HS-27A (cell line): Measurements from ENCODE around the gene IDUA.
"Not testable (repeated sequence)": the region's sequence is repeated elsewhere in the genome, so short reads cannot be mapped to it uniquely, and the experiment has no call there.

Experiments
- DNase-seq: peaks from one replicate; pipeline ENCODE4 v3.0.0-alpha.2; 2012; ENCODE audit warnings: low read depth, missing footprints

The IDUA gene

GRCh38 chr4:987624-988513, 1.0 kb downstream of the IDUA start:
- DNase-seq = no peak

DNA sequence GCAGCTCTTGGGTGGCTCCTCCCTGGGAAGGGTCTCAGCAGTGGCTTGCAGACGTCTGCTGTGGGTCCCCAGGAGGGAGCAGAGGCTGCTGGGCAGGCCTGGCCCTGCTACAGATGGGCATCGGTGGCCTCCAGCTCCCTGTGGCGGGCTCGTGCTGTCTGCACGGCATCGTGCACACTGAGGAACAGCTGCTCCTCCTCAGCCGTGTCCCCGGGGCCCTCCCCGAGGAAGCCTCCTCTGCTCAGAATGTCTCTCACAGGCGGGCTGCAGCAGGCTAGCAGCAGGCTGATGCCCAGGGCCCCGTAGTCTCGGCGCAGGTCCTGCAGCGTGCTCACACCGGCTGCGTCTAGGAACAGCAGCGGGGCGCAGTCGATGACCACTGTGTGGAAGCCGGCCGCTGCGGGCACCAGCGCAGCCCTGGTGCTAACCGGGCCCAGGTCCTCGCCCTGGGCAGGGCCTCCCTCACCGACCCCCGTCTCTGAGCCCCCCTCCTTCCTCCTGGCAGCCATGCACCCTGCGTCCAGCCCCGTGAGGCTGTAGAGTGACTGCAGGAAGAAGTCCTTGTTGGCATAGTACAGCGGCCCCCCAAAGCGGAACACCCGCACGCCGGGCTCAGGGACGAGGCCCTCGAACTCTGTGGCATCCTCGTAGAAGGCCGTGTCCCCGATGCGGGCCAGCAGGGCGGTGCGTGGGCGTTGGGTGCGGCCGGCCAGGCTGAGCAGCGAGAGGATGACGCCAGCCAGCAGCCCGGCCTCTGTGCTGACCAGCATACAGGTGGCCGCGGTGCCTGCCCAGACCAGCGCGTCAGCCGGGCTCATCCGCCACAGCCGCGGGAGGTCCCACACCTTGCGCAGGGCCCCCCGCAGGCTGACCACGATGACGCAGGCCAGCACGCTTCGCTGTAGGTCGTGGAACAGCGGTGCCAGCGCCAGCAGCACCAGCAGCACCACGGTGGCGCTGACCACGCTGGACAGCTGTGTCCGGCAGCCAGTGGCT, 2.2 kb downstream of the IDUA start:
- DNase-seq = no peak

DNA sequence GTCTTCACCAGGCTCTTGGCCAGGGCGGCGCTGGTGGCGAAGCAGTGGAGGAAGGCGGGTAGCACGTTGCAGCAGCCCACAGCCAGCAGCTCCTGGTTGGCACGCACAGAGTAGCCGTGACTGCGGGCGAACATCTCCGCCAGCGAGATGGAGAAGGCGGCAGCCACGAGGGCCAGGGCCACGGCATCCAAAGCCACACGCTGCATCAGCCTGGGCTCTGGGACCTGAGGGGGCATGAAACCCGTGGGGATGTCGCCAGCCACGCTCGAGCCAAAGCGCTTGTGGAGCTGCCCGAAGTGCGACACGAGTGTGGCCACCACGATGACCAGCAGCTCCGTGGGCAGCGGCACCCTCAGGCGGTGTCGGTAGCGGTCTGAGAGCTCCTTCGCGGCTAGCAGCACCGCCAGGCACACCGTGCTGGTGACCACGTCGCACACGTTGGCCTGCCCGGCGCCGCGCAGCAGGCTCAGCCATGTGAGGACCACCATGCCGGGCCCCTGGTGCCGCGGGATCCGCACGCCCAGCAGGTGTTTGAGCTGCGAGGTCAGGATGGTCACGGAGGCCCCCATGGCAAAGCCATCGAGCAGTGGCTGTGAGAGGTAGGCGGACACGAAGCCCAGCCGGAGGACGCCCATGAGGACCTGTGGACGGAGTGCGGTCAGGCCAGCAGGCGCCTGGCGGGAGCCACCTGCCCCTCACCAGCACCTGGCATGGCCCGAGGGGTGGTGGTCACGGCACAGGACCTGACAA, 3.1 kb downstream of the IDUA start:
- no peak for DNase-seq

GRCh38 chr4:990746-991367, 4.0 kb downstream of the IDUA start:
- DNase-seq = no peak

GRCh38 chr4:991451-992296, 4.8 kb downstream of the IDUA start:
- no peak for DNase-seq

DNA sequence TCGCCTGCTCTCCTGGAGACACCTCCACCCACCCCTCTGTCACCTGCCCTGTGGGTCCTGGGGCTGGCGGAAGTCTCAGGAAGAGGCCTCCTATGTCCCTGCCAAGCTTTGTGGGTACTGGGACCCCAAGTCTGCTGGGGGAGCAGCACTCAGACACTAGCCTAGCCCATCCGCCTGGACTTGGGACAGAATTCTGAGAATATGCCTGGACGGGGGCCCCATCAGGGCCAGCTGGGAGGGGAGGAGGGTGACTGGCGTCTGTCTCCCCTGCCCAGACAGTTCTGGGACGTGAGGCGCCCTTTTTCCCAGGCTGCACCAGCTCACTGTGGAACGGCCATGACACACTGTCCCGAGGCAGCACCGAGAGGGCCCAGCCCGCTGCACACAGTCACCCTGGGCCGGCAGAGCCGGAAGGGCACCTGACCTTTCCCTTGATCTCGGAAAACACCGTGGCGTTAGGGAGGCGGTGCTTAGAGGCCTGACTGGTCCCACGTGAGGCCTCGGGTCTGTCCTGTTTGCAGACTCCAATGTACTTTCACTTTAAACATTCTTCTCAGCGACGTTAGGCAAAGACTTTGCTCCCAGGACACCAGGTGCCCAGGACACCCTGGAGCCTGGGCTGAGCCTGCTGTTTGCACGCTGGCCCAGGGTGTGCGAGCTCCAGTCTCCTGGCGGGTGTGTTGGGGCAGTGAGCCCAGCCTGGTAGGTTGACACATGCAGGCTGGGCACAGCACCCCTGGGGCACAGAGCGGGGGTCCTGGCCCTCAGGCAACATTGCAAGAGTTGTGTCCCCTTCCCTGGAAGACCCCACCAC, 5.7 kb downstream of the IDUA start:
- DNase-seq = no peak

- DNase-seq = no peak
Measured at GRCh38 chr4:993111-994029, 6.5 kb downstream of the IDUA start, which contains the start of gene SLC26A1. Gene SLC26A1, minus strand, starts transcription at chr4:993404. Its CDS starts 1,701 bp downstream, at chr4:991703.

GRCh38 chr4:995311-996026, 8.6 kb downstream of the IDUA start:
- DNase-seq = no peak

DNA sequence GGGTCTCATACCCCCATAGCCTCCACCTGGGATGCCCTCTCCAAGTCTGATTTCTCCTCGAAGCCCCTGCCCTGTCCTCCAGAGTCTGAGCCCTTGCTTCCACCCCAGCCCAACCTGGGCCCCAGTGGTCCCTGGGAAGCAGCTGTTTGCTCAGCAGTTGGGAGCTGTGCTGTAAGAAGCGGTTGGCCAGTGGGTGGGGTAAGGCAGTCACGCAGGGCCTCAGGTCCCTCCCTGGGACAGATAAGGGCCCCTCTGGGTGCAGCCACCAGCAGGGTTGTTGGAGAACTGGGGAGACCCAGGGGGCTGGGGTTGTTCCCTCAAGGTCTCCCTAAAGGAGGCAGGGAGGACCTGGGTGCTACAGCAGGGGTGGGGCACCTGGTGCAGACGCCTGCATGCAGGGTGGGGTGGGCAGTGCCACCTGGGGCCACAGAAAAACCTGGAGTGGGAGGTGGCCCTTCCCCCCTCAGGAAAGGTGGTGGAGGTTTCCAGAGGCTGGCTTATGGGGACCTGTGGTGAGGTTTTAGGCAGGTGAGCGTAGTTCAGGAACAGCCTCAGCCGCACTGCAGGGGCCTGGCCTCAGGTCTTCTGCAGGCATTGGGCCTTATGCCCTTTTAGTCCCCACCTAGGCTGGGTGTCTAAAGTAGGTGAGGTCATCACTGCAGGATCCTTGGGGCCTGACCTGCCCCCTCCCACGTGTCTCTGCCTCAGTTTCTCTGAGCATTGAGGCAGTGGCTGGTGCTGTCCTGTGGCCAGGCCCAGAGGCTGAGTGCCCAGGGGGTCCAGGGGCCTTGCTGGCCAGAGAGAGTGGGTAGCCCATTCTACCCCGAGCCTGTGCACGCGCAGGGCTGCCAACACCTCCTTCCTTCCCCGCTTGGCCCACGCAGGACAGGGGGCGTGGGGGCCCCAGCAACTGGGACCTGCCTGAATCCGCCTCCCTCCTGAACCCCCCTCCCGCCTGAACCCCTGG, 9.5 kb downstream of the IDUA start:
- no peak for DNase-seq

DNA sequence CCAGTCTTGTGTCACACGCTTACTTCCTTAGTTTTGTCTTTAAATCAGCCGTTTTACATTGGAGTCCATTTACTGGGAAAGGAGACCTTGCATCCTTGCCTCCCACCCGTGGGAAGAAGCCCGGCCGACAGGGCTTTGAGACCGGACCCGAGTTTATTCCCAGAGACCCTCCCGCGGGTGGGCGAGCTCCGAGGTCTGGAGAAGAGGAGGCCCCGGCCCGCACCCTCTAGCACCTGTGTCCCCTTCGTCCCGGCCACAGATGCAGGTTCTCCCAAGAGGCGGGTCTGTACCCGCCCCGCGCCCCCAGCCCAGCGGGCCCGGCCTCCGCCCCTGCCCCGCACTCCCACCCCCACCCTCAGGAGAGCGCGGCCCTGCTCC, 10.1 kb downstream of the IDUA start:
- DNase-seq = no peak

DNA sequence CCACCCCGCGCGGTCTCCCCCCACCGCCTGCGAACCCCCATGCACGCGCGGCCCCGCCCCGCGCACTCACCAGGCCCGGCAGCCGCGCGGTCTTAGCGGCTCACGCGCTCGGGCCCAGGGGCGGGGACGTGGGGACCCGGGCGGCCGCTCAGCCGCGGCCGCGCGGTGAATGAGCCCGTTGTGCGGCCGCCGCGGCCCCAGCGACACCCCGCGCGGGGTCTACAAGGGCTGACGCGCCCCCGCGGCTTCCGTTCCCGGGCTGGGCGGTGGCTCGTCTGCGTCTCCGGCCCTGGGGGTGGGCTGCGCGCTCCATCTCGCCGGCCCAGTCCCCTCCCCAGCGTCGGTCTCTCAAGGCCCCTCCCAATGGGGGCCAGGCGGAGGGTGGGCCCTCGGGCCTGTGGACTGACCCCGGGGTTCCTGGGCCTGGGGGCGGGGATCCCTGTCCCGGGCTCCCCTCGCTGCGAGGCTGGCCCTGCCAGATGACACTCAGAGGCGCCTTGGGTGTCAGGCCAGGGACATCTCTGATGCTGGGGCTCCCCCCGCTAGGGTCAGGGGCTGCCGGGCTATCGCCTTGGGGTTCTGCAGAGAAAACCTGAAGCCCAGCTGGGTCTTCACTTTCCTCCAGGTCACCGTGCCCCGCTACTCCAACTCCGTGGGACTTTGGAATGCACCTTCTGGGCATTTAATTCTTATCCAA, 10.7 kb downstream of the IDUA start:
- DNase-seq = no peak

DNA sequence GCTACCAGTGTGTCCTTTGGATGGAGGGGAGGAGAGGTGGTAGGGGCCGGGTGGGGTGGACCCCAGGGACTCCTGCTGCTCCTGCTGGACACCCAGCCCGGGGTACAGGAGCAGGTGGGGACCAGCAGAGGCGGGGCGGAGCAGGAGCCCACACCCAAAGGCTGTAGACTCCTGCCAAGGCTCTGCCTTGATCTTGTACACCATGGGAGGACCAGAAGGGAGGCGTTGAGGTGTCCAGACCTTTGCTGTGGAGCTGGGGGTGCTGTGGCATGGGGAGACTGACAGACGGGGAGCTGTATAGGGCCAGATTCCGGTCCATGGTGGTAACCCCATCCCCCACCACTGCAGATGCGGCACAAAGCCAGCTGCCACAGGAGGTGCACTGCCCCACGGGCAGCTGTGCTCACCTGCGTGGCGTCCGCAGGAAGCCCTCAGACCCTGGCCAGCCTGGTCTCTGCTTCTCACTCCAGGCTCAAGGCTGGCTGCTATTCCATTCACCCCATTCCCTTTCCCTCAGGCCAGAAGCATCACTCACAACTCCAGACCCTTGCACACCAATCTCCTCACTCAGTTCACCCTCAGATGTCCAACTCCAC, 11.3 kb downstream of the IDUA start:
- no peak for DNase-seq

GRCh38 chr4:999240-999863, 12.5 kb downstream of the IDUA start:
- not testable (repeated sequence) for DNase-seq

- DNase-seq = no peak
Measured at GRCh38 chr4:999882-1000425, 13.1 kb downstream of the IDUA start.

- DNase-seq = no peak
Measured at GRCh38 chr4:1000686-1001260, 13.9 kb downstream of the IDUA start.
